ENCODE measurements around the gene PLCH1. TPM values are rescaled to one million over a fixed set of nuclear protein-coding genes. Genes with fewer than 3 reads are reported as not detected.

Gene PLCH1
- total and polyA plus RNA-seq, 2 donors (not counting 1 experiment from before 2014, with no cell fraction given): 0.27 TPM; not detected in 1

- H3K36me3 ChIP-seq (replicated peaks in 1 of 2; ENCODE audit: control extremely low read depth in 1 of 2, control insufficient read depth in 1 of 2, extremely low read depth in 1 of 2, insufficient read depth in 2 of 2, low read length in 1 of 2): no peaks in the 10 kb centered on the region
- H3K27me3 Mint-ChIP-seq: no peaks in the 10 kb centered on the region
- H3K4me1 Mint-ChIP-seq: peaks cover 21% of the 10 kb centered on the region
- no peak for TF ChIP-seq CTCF (IDR thresholded peaks at IDR 0.05)
- TF ChIP-seq EZH2 (IDR thresholded peaks at IDR 0.05; ENCODE audit: borderline replicate concordance, insufficient read depth, low read depth, low read length, poor library complexity, severe bottlenecking): no peak
- peak overlapping the region; percentile 18 for H3K27ac Mint-ChIP-seq
- 0% methylated on average over 2 of the region's 5 CpGs for WGBS (ENCODE audit: insufficient coverage)
- CTCF ChIA-PET: no interaction called here
- H3K27ac ChIP-seq (ENCODE audit: low read length in 2 of 2): peak overlapping the region in 1 of 2 donors; percentile 5
- H3K79me2 ChIP-seq (ENCODE audit: control insufficient read depth, insufficient read depth, low read length): no peaks in the 10 kb centered on the region
- H3K4me3 Mint-ChIP-seq: peak overlapping the region; percentile 50
- peaks cover 9 to 13% of the 10 kb centered on the region in 2 donors for H3K4me1 ChIP-seq (ENCODE audit: control insufficient read depth in 2 of 2, insufficient read depth in 2 of 2, low read length in 2 of 2)
- no peaks in the 10 kb centered on the region for H3K9me3 Mint-ChIP-seq (ENCODE audit: insufficient read depth)
- H3K27me3 ChIP-seq (replicated peaks in 1 of 4; ENCODE audit: control extremely low read depth in 1 of 4, control insufficient read depth in 3 of 4, insufficient read depth in 4 of 4, low read length in 3 of 4): no peaks in the 10 kb centered on the region
- H3K9ac ChIP-seq (ENCODE audit: low read length): peak overlapping the region; percentile 15
- POLR2A ChIA-PET: no interaction called here
- H3K4me3 ChIP-seq (ENCODE audit: control extremely low read depth in 1 of 5, extremely low read depth in 1 of 5, insufficient read depth in 1 of 5, low read depth in 2 of 5, low read length in 4 of 5): peak overlapping the region in 2 of 5 experiments; percentile 6 to 23
- intact Hi-C loops (cut with micrococcal nuclease): no loop called here
- H2AFZ ChIP-seq (ENCODE audit: insufficient read depth, low read depth, low read length, poor library complexity, severe bottlenecking): peak overlapping the region; percentile 60
- H3K4me2 ChIP-seq (replicated peaks; ENCODE audit: low read depth, low read length, poor library complexity, severe bottlenecking): peak overlapping the region; percentile 61
- peak; percentile 63 for ATAC-seq (ENCODE audit: low read depth)
- peak; percentile 29 for DNase-seq
- H4K20me1 ChIP-seq (ENCODE audit: control insufficient read depth, insufficient read depth, low read length, poor library complexity, severe bottlenecking): no peaks in the 10 kb centered on the region
- no peaks in the 10 kb centered on the region for H3K9me3 ChIP-seq (ENCODE audit: control extremely low read depth in 1 of 3, control insufficient read depth in 2 of 3, insufficient read depth in 1 of 3, low read length in 2 of 3)
Measured at GRCh38 chr3:155494332-155494731, 250.5 kb downstream of the PLCH1 start.

GRCh38 chr3:155492841-155493240, 252.0 kb downstream of the PLCH1 start:
- H3K9ac ChIP-seq (ENCODE audit: low read length): no peak overlapping the region
- no peaks in the 10 kb centered on the region for H3K27me3 ChIP-seq (replicated peaks in 1 of 4; ENCODE audit: control extremely low read depth in 1 of 4, control insufficient read depth in 3 of 4, insufficient read depth in 4 of 4, low read length in 3 of 4)
- no peak overlapping the region for H3K4me3 ChIP-seq (ENCODE audit: control extremely low read depth in 1 of 5, extremely low read depth in 1 of 5, insufficient read depth in 1 of 5, low read depth in 2 of 5, low read length in 4 of 5)
- H4K20me1 ChIP-seq (ENCODE audit: control insufficient read depth, insufficient read depth, low read length, poor library complexity, severe bottlenecking): no peaks in the 10 kb centered on the region
- intact Hi-C loops (cut with micrococcal nuclease): no loop called here
- H3K27me3 Mint-ChIP-seq: no peaks in the 10 kb centered on the region
- no peaks in the 10 kb centered on the region for H3K79me2 ChIP-seq (ENCODE audit: control insufficient read depth, insufficient read depth, low read length)
- H3K27ac ChIP-seq (ENCODE audit: low read length in 2 of 2): no peak overlapping the region
- ATAC-seq (ENCODE audit: low read depth) (no peak), DNase-seq (no peak)
- no peaks in the 10 kb centered on the region for H3K9me3 Mint-ChIP-seq (ENCODE audit: insufficient read depth)
- ChIA-PET CTCF (no interaction called here), POLR2A (no interaction called here)
- peaks cover 21% of the 10 kb centered on the region for H3K4me1 Mint-ChIP-seq
- no peak overlapping the region for H3K4me2 ChIP-seq (replicated peaks; ENCODE audit: low read depth, low read length, poor library complexity, severe bottlenecking)
- H3K36me3 ChIP-seq (replicated peaks in 1 of 2; ENCODE audit: control extremely low read depth in 1 of 2, control insufficient read depth in 1 of 2, extremely low read depth in 1 of 2, insufficient read depth in 2 of 2, low read length in 1 of 2): no peaks in the 10 kb centered on the region
- peaks cover 9 to 13% of the 10 kb centered on the region in 2 donors for H3K4me1 ChIP-seq (ENCODE audit: control insufficient read depth in 2 of 2, insufficient read depth in 2 of 2, low read length in 2 of 2)
- H3K9me3 ChIP-seq (ENCODE audit: control extremely low read depth in 1 of 3, control insufficient read depth in 2 of 3, insufficient read depth in 1 of 3, low read length in 2 of 3): no peaks in the 10 kb centered on the region
- TF ChIP-seq EZH2 (IDR thresholded peaks at IDR 0.05; ENCODE audit: borderline replicate concordance, insufficient read depth, low read depth, low read length, poor library complexity, severe bottlenecking) (no peak), CTCF (IDR thresholded peaks at IDR 0.05) (no peak)
- no peak overlapping the region for H3K4me3 Mint-ChIP-seq
- WGBS (ENCODE audit: insufficient coverage): no CpG with 5 or more reads among the region's 1 CpG
- H2AFZ ChIP-seq (ENCODE audit: insufficient read depth, low read depth, low read length, poor library complexity, severe bottlenecking): no peak overlapping the region
- H3K27ac Mint-ChIP-seq: no peak overlapping the region

All from B cell (primary cell).